Osteoblast (primary cell): Measurements from ENCODE around the gene CHD1L. TPM values are rescaled to one million over a fixed set of nuclear protein-coding genes. Genes with fewer than 3 reads are reported as not detected.
"Not testable (repeated sequence)": the region's sequence is repeated elsewhere in the genome, so short reads cannot be mapped to it uniquely, and the experiment has no call there.

ENCODE experiments used
- DNase-seq: peaks from one replicate; pipeline ENCODE4 v3.0.0; 2011; ENCODE audit warnings: low spot score, mixed read lengths; ENCODE audit not compliant: insufficient read length; ENCODE audit errors: missing footprints
- H2AFZ ChIP-seq: 2 replicates; pipeline ENCODE4 v1.6.0; 2011; ENCODE audit warnings: mild to moderate bottlenecking, low read length
- H3K27ac ChIP-seq: 2 replicates; pipeline ENCODE4 v1.5.1; 2011; ENCODE audit warnings: mild to moderate bottlenecking, low read depth, low read length, moderate library complexity
- H3K27me3 ChIP-seq: 2 replicates; pipeline ENCODE4 v1.6.0; 2012; ENCODE audit warnings: mild to moderate bottlenecking, control low read depth, inconsistent platforms, low read length, moderate library complexity; ENCODE audit not compliant: insufficient read depth
- H3K36me3 ChIP-seq: 2 replicates; pipeline ENCODE4 v1.5.1; 2011; ENCODE audit warnings: mild to moderate bottlenecking, low read length, control low read depth, moderate library complexity; ENCODE audit not compliant: insufficient read depth
- H3K4me1 ChIP-seq: 2 replicates; pipeline ENCODE4 v1.5.1; 2011; ENCODE audit warnings: mild to moderate bottlenecking, low read length, control low read depth, moderate library complexity; ENCODE audit not compliant: insufficient read depth
- H3K4me2 ChIP-seq: 2 replicates; pipeline ENCODE4 v1.6.0; 2011; ENCODE audit warnings: mild to moderate bottlenecking, low read length; ENCODE audit not compliant: insufficient read depth
- H3K4me3 ChIP-seq: fragments of 200-600 bp; sonication (generic); 3 replicates; pipeline ENCODE4 v1.5.1; 2012; ENCODE audit warnings: mild to moderate bottlenecking, low read length, inconsistent platforms; ENCODE audit not compliant: insufficient read depth
- H3K79me2 ChIP-seq: 2 replicates; pipeline ENCODE4 v1.6.0; 2012; ENCODE audit warnings: mild to moderate bottlenecking, low read length, control low read depth, inconsistent platforms; ENCODE audit not compliant: insufficient read depth
- H3K9me3 ChIP-seq: 2 replicates; pipeline ENCODE4 v1.5.1; 2011; ENCODE audit warnings: low read depth, low read length, control low read depth
- H4K20me1 ChIP-seq: 2 replicates; pipeline ENCODE4 v1.6.0; 2012; ENCODE audit warnings: mild to moderate bottlenecking, low read length, control low read depth; ENCODE audit not compliant: insufficient read depth
- total RNA-seq: library from RNA; depleted of rRNA; stranded (reverse); fragments of >200 nt; gene quantifications from 2 replicates; pipeline ENCODE4 v1.2.3, GENCODE V29; 2012
- TF ChIP-seq, protein P1 (sequence below): IDR thresholded peaks from 2 replicates; pipeline ENCODE4 v1.5.1; 2011; ENCODE audit warnings: mild to moderate bottlenecking, low read depth, low read length, moderate library complexity; ENCODE audit errors: extremely low read depth

The CHD1L gene
- total RNA-seq, 1 donor, result 27.5 TPM

DNA sequence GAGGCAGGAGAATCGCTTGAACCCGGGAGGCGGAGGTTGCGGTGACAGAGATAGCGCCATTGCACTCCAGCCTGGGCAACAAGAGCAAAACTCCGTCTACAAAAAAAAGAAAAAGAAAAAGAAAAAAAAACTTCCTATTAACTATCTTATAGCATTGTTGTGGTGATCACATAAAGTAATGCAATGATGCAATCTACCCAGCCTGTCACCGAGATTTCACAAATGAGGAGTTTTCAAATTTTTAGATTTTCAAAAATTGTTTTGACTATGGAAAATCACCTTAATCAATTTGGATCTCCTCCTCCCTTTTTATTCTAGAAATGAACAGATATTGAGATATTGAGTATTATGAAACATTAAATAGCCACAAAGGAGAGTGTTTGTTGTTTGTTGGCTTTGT is 25.3 kb upstream of the CHD1L start:
- Histone ChIP-seq H3K36me3 (no peaks in the 10 kb centered on the region), H3K4me3 (no peak overlapping the region), H3K27ac (no peak overlapping the region), H3K4me1 (no peaks in the 10 kb centered on the region), H2AFZ (no peak overlapping the region), H3K79me2 (no peaks in the 10 kb centered on the region), H3K9me3 (no peaks in the 10 kb centered on the region), H3K4me2 (no peak overlapping the region), H3K27me3 (no peaks in the 10 kb centered on the region), H4K20me1 (no peaks in the 10 kb centered on the region)
- no peak for DNase-seq
- TF ChIP-seq, protein P1, sequence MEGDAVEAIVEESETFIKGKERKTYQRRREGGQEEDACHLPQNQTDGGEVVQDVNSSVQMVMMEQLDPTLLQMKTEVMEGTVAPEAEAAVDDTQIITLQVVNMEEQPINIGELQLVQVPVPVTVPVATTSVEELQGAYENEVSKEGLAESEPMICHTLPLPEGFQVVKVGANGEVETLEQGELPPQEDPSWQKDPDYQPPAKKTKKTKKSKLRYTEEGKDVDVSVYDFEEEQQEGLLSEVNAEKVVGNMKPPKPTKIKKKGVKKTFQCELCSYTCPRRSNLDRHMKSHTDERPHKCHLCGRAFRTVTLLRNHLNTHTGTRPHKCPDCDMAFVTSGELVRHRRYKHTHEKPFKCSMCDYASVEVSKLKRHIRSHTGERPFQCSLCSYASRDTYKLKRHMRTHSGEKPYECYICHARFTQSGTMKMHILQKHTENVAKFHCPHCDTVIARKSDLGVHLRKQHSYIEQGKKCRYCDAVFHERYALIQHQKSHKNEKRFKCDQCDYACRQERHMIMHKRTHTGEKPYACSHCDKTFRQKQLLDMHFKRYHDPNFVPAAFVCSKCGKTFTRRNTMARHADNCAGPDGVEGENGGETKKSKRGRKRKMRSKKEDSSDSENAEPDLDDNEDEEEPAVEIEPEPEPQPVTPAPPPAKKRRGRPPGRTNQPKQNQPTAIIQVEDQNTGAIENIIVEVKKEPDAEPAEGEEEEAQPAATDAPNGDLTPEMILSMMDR, result no peak

GRCh38 chr1:147218606-147219005 is 23.9 kb upstream of the CHD1L start:
- no peak overlapping the region for H3K4me3 ChIP-seq
- H3K4me2 ChIP-seq, result no peak overlapping the region
- H2AFZ ChIP-seq, result no peak overlapping the region
- TF ChIP-seq, protein P1, result no peak
- peak; percentile 62 for DNase-seq
- no peaks in the 10 kb centered on the region for H3K36me3 ChIP-seq
- no peaks in the 10 kb centered on the region for H4K20me1 ChIP-seq
- H3K9me3 ChIP-seq, result no peaks in the 10 kb centered on the region
- H3K27me3 ChIP-seq, result no peaks in the 10 kb centered on the region
- no peak overlapping the region for H3K27ac ChIP-seq
- no peaks in the 10 kb centered on the region for H3K79me2 ChIP-seq
- H3K4me1 ChIP-seq, result no peaks in the 10 kb centered on the region

DNA sequence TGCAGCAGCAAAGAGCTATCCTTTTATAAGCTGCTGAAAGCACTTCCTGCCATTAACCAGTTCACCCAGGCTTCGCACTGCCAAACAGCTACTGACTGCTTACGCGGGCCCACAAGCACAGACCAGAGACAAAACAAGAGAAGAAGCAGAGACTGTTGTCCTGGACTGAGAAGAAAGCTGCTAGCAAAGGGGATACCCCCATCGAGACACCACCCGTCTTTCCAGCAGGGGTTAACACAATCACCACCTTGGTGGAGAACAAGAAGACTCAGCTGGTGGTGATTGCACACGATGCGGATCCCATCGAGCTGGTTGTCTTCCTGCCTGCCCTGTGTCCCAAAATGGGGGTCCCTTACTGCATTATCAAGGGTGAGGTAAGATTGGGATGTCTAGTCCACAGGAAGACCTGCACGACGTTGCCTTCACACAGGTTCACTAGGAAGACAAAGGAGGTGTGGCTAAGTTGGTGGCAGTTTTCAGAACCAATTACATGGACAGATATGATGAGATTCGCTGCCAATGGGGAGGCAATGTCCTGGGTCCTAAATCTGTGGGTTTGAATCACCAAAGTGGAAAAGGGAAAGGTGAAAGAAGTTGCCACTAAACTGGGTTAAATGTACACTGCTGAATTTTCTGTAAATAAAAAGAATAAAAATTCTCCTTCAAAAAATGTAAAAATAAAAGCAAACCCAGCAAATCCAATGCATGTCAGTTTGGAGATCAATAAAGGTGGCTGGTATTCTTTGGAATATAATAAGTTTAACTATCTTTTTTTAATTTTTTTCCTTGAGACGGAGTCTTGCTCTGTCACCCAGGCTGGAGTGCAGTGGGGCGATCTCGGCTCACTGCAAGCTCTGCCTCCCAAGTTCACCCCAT is 18.5 kb upstream of the CHD1L start:
- no peaks in the 10 kb centered on the region for H3K27me3 ChIP-seq
- H3K4me1 ChIP-seq, result peaks cover 3% of the 10 kb centered on the region
- no peak overlapping the region for H3K4me2 ChIP-seq
- H3K9me3 ChIP-seq, result no peaks in the 10 kb centered on the region
- H3K36me3 ChIP-seq, result no peaks in the 10 kb centered on the region
- H4K20me1 ChIP-seq, result no peaks in the 10 kb centered on the region
- no peak overlapping the region for H3K27ac ChIP-seq
- no peak overlapping the region for H2AFZ ChIP-seq
- H3K79me2 ChIP-seq, result no peaks in the 10 kb centered on the region
- H3K4me3 ChIP-seq, result no peak overlapping the region
- TF ChIP-seq, protein P1, result no peak
- no peak for DNase-seq

GRCh38 chr1:147225193-147225730 is 17.2 kb upstream of the CHD1L start, which contains the start of gene FMO5:
Gene FMO5 (minus strand): TSS chr1:147225339. CDS start chr1:147225029, 310 bp downstream.
- Histone ChIP-seq H3K4me2 (peak within 1 kb of the TSS; percentile 99), H3K27ac (peak within 1 kb of the TSS; percentile 17)

GRCh38 chr1:147231032-147231431 is 11.5 kb upstream of the CHD1L start:
- H3K36me3 ChIP-seq, H2AFZ ChIP-seq, H3K79me2 ChIP-seq, H3K4me1 ChIP-seq, H3K4me3 ChIP-seq, H3K27me3 ChIP-seq, H3K9me3 ChIP-seq, H3K4me2 ChIP-seq, H4K20me1 ChIP-seq, DNase-seq, H3K27ac ChIP-seq: not testable (repeated sequence)

More at GRCh38 chr1:147225193-147225730, 17.2 kb upstream of the CHD1L start, which contains the start of gene FMO5:
- peak; percentile 95 for DNase-seq
- Histone ChIP-seq H3K4me3 (peak within 1 kb of the TSS; percentile 91), H3K27me3 (no peaks in the 10 kb centered on the region), H3K36me3 (no peaks in the 10 kb centered on the region), H3K9me3 (no peaks in the 10 kb centered on the region), H3K79me2 (no peaks in the 10 kb centered on the region), H3K4me1 (peaks cover 3% of the 10 kb centered on the region), H2AFZ (peak within 1 kb of the TSS; percentile 100), H4K20me1 (no peaks in the 10 kb centered on the region)
- TF ChIP-seq, protein P1, result no peak

DNA sequence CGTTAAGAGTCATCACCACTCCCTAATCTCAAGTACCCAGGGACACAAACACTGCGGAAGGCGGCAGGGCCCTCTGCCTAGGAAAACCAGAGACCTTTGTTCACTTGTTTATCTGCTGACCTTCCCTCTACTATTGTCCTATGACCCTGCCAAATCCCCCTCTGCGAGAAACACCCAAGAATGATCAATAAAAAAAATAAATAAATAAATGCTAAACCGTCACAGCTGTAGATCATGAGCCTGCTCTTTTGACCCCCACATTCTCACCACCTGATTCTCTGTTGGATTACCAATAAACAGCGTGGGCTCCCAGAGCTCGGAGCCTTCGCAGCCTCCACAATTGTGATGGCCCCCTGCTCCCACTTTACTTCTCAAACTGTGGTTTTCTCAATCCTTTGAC is 8.6 kb upstream of the CHD1L start:
- not testable (repeated sequence) for H3K36me3 ChIP-seq, H3K9me3 ChIP-seq, H3K79me2 ChIP-seq, DNase-seq, H3K4me3 ChIP-seq, H3K4me2 ChIP-seq, H3K4me1 ChIP-seq, H4K20me1 ChIP-seq, H3K27ac ChIP-seq, H3K27me3 ChIP-seq, H2AFZ ChIP-seq
